ENCODE measurements around the gene TTC8. TPM values are rescaled to one million over a fixed set of nuclear protein-coding genes. Genes with fewer than 3 reads are reported as not detected.

Gene TTC8
- total and polyA plus RNA-seq, 10 donors, result 4.5 to 23.6 (median 11.0) TPM

DNA sequence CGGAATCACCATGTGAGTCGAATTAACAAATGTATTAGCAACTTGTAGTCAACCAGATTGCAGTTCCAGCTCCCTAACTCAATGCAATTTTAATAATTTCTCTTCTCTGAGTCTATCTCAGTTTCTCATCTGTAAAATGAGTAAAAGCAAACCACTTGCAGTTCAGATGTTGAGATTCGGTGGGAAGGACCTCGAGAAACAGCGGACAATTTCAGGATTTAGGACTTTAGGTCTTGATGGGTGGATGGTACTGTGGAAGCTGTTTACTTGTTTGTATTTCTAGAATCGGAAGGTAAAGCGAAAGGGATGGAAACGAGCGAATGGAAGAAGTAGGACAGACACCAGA, 510 bp upstream of the TTC8 start:
- Histone ChIP-seq H3K36me3 (no peaks in the 10 kb centered on the region), H3K9me3 (no peaks in the 10 kb centered on the region), H3K4me1 (peaks cover 0 to 24% (median 18%) of the 10 kb centered on the region in 6 donors), H3K27me3 (replicated peaks in 1 of 7) (peaks cover 0 to 6% (median 0%) of the 10 kb centered on the region in 7 donors), H3K27ac (peak overlapping the region in 7 of 8 donors; percentile 78 to 93 (median 87)), H3K4me3 (peak overlapping the region; percentile 56 to 84 (median 69))
- no peak for DNase-seq
- TF ChIP-seq, protein P1, sequence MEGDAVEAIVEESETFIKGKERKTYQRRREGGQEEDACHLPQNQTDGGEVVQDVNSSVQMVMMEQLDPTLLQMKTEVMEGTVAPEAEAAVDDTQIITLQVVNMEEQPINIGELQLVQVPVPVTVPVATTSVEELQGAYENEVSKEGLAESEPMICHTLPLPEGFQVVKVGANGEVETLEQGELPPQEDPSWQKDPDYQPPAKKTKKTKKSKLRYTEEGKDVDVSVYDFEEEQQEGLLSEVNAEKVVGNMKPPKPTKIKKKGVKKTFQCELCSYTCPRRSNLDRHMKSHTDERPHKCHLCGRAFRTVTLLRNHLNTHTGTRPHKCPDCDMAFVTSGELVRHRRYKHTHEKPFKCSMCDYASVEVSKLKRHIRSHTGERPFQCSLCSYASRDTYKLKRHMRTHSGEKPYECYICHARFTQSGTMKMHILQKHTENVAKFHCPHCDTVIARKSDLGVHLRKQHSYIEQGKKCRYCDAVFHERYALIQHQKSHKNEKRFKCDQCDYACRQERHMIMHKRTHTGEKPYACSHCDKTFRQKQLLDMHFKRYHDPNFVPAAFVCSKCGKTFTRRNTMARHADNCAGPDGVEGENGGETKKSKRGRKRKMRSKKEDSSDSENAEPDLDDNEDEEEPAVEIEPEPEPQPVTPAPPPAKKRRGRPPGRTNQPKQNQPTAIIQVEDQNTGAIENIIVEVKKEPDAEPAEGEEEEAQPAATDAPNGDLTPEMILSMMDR (IDR thresholded peaks at IDR 0.05 in 8 of 11, conservative IDR thresholded peaks at IDR 0.05 in 3 of 11), result no peak
- TF ChIP-seq POLR2A (IDR thresholded peaks at IDR 0.05), result no peak
- no peak for TF ChIP-seq POLR2AphosphoS5 (IDR thresholded peaks at IDR 0.05)
- 8 to 12% (median 11%) methylated on average over 9 of the region's 9 CpGs for WGBS, 5 donors
- intact Hi-C loops (cut with DNase I; ENCODE audit: low total_unique reads), result no loop called here

DNA sequence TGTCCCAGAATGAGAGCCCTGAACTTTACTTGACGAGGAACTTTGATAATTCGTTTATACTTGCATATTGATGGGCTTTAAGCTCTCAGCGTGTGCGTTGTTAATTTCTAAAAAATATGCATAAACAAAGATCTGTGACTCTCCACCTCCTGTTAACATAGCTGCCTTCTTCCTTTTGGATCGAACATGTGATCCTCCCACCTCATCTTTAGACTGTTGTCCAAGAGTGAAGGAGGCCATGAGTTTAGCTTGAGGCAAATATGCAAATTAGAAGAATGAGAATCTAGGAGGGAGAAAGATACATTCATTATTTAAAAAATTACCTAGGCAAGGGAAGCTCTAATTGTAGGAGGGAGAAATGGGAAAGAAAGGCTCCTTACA, 617 bp downstream of the TTC8 start:
- peak overlapping the region; percentile 78 to 93 (median 87) for H3K27ac ChIP-seq
- H3K36me3 ChIP-seq, result no peaks in the 10 kb centered on the region
- DNase-seq, result no peak
- H3K4me3 ChIP-seq, result peak overlapping the region; percentile 56 to 84 (median 69)
- intact Hi-C loops (cut with DNase I; ENCODE audit: low total_unique reads), result no loop called here
- no peaks in the 10 kb centered on the region for H3K9me3 ChIP-seq
- TF ChIP-seq, protein P1 (IDR thresholded peaks at IDR 0.05 in 8 of 11, conservative IDR thresholded peaks at IDR 0.05 in 3 of 11), result no peak
- no peak for TF ChIP-seq POLR2A (IDR thresholded peaks at IDR 0.05)
- TF ChIP-seq POLR2AphosphoS5 (IDR thresholded peaks at IDR 0.05), result no peak
- peaks cover 0 to 36% (median 24%) of the 10 kb centered on the region in 6 donors for H3K4me1 ChIP-seq
- WGBS, 5 donors, result 6 to 14% (median 8%) methylated on average over 5 of the region's 5 CpGs
- H3K27me3 ChIP-seq (replicated peaks in 1 of 7), result no peaks in the 10 kb centered on the region

DNA sequence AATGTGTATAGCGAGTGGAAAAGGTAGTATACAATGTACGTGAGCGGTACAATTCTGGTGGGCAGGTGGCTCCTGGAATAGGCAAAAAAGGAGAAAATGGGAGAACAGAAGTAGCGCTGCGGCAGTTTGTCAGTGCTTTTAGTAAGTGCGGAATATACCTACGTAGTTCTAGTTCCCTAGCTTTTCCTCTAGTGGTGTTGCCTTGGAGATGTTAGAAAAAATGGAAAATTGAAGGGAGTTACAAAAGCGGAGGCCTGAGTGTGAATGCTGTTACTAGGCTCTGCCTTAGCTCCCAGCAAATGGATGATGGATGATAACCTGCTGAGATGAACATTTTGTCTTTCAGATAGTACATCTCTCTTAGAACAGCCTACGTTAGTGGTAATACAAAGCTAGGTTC, 1.1 kb downstream of the TTC8 start:
- H3K36me3 ChIP-seq, result no peaks in the 10 kb centered on the region
- no peaks in the 10 kb centered on the region for H3K27me3 ChIP-seq (replicated peaks in 1 of 7)
- intact Hi-C loops (cut with DNase I; ENCODE audit: low total_unique reads), result no loop called here
- TF ChIP-seq POLR2A (IDR thresholded peaks at IDR 0.05), result no peak
- TF ChIP-seq, protein P1 (IDR thresholded peaks at IDR 0.05 in 8 of 11, conservative IDR thresholded peaks at IDR 0.05 in 3 of 11), result no peak
- TF ChIP-seq POLR2AphosphoS5 (IDR thresholded peaks at IDR 0.05), result no peak
- DNase-seq, result no peak
- H3K9me3 ChIP-seq, result no peaks in the 10 kb centered on the region
- H3K4me3 ChIP-seq, result peak overlapping the region in 3 of 8 donors; percentile 61 to 84 (median 78)
- H3K27ac ChIP-seq, result no peak overlapping the region
- peaks cover 0 to 37% (median 25%) of the 10 kb centered on the region in 6 donors for H3K4me1 ChIP-seq
- WGBS, 5 donors, result 91 to 95% (median 94%) methylated on average over 9 of the region's 9 CpGs

DNA sequence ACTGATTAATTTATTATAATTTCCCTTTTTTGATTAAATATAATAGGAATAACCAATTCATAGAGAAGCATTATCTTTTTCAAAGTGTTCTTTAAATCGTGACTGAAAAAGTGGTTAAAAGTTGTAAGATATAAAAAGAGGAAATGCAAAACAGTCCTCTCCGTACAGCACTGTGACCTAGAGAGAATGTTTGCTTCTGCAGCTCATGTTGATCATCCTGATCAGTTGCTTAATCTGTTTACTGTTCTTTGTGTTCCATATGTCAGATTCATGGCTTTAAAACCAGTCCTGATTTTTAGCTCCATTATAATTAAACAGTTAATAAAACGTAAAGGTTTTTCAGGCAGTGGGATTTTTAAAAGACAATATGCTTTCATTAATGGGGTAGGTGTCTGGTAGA, 4.7 kb downstream of the TTC8 start:
- Histone ChIP-seq H3K27me3 (replicated peaks in 1 of 7) (no peaks in the 10 kb centered on the region), H3K27ac (peak overlapping the region in 2 of 8 donors; percentile 2 to 34), H3K4me3 (no peak overlapping the region), H3K9me3 (no peaks in the 10 kb centered on the region), H3K4me1 (peaks cover 0 to 29% (median 19%) of the 10 kb centered on the region in 6 donors), H3K36me3 (no peaks in the 10 kb centered on the region)
- WGBS, 5 donors, result 29 to 37% (median 33%) methylated on average over 3 of the region's 3 CpGs
- intact Hi-C loops (cut with DNase I; ENCODE audit: low total_unique reads), result no loop called here
- TF ChIP-seq POLR2AphosphoS5 (IDR thresholded peaks at IDR 0.05) (no peak), POLR2A (IDR thresholded peaks at IDR 0.05) (no peak)
- TF ChIP-seq, protein P1 (IDR thresholded peaks at IDR 0.05 in 8 of 11, conservative IDR thresholded peaks at IDR 0.05 in 3 of 11), result no peak
- DNase-seq, result no peak
